LNCAP (cell line): ENCODE data around the gene FNIP2.

ENCODE experiments used
- TF ChIP-seq, protein P1 (sequence below): fragments of 450-650 bp; IDR thresholded peaks from 2 replicates; pipeline ENCODE4 v1.5.1; 2017; ENCODE audit warnings: mild to moderate bottlenecking

FNIP2 gene

GRCh38 chr4:158799856-158800255 lies 31.0 kb downstream of the FNIP2 start:
- TF ChIP-seq, protein P1, sequence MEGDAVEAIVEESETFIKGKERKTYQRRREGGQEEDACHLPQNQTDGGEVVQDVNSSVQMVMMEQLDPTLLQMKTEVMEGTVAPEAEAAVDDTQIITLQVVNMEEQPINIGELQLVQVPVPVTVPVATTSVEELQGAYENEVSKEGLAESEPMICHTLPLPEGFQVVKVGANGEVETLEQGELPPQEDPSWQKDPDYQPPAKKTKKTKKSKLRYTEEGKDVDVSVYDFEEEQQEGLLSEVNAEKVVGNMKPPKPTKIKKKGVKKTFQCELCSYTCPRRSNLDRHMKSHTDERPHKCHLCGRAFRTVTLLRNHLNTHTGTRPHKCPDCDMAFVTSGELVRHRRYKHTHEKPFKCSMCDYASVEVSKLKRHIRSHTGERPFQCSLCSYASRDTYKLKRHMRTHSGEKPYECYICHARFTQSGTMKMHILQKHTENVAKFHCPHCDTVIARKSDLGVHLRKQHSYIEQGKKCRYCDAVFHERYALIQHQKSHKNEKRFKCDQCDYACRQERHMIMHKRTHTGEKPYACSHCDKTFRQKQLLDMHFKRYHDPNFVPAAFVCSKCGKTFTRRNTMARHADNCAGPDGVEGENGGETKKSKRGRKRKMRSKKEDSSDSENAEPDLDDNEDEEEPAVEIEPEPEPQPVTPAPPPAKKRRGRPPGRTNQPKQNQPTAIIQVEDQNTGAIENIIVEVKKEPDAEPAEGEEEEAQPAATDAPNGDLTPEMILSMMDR, result no peak

- TF ChIP-seq, protein P1, result no peak
Measured at GRCh38 chr4:158801066-158801465, 32.2 kb downstream of the FNIP2 start.

DNA sequence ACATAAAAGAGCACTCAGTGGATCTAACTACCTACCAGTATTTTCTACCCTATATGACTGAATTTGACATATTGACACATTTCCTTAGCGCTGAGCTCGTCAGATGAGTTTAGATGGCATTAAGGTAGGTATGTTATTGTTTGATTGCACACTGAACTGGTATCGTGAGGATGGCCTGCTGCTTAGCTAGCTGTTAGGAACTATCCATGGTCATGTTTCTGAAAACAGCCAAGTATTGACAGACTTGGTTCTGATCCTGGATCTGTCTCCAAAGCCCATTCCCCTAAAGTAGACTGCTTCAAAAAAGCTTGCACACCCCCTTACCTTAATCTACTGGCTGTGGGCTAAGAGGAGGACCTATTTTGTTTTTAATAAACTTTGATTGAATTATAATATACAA lies 32.9 kb downstream of the FNIP2 start:
- TF ChIP-seq, protein P1, result no peak

DNA sequence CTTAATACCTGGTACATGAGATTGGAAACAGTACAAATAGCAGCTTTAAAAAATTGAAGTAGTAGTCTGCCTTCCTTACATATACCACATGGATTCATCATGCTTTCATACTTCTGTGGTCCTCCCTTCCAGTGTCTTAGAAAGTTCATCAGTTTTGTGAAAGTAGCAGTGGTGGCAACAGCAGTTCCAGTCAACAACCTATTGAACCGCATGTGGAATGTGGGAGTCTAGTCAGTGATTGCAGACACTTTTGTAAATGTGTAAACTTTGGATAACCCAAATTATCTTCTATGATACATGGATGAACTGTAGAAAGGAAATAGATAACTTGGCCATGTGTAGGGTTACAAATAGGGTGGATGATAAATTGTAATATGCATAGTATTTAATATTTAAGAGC lies 34.1 kb downstream of the FNIP2 start:
- TF ChIP-seq, protein P1, result no peak

- TF ChIP-seq, protein P1, result no peak
Measured at GRCh38 chr4:158805635-158806471, 37.0 kb downstream of the FNIP2 start.

GRCh38 chr4:158807691-158808090 lies 38.9 kb downstream of the FNIP2 start:
- TF ChIP-seq, protein P1, result no peak

GRCh38 chr4:158808399-158808798 lies 39.6 kb downstream of the FNIP2 start:
- TF ChIP-seq, protein P1, result no peak
